ENCODE measurements around the gene RABAC1.
"Not testable (repeated sequence)": the region's sequence is repeated elsewhere in the genome, so short reads cannot be mapped to it uniquely, and the experiment has no call there.

The RABAC1 gene

GRCh38 chr19:41994994-41995958 lies 36.2 kb upstream of the RABAC1 start:
- no peak for TF ChIP-seq CTCF (IDR thresholded peaks at IDR 0.05; ENCODE audit: control insufficient read depth, insufficient read depth, low read depth, low read length, missing control alignments)
- no peak overlapping the region for H3K4me3 ChIP-seq (ENCODE audit: control insufficient read depth, low read depth, low read length)
- DNase-seq (ENCODE audit: low read depth) = no peak

- no peak overlapping the region for H3K4me3 ChIP-seq (ENCODE audit: control insufficient read depth, low read depth, low read length)
- no peak for TF ChIP-seq CTCF (IDR thresholded peaks at IDR 0.05; ENCODE audit: control insufficient read depth, insufficient read depth, low read depth, low read length, missing control alignments)
Observed at GRCh38 chr19:41994521-41994971, 35.4 kb upstream of the RABAC1 start.

GRCh38 chr19:41993612-41994483 lies 34.7 kb upstream of the RABAC1 start, which contains the start of gene ATP1A3:
Gene ATP1A3 (minus strand): TSS chr19:41994230. CDS start chr19:41994076, 154 bp downstream.
- H3K4me3 ChIP-seq (ENCODE audit: control insufficient read depth, low read depth, low read length) = peak within 1 kb of the TSS; percentile 29
- DNase-seq (ENCODE audit: low read depth) = no peak
- no peak for TF ChIP-seq CTCF (IDR thresholded peaks at IDR 0.05; ENCODE audit: control insufficient read depth, insufficient read depth, low read depth, low read length, missing control alignments)

More at GRCh38 chr19:41994521-41994971, 35.4 kb upstream of the RABAC1 start:
- no peak for DNase-seq (ENCODE audit: low read depth)

- not testable (repeated sequence) for DNase-seq (ENCODE audit: low read depth); H3K4me3 ChIP-seq (ENCODE audit: control insufficient read depth, low read depth, low read length)
Observed at GRCh38 chr19:41991925-41992569, 32.9 kb upstream of the RABAC1 start.

- H3K4me3 ChIP-seq (ENCODE audit: control insufficient read depth, low read depth, low read length) = no peak overlapping the region
- no peak for DNase-seq (ENCODE audit: low read depth)
- TF ChIP-seq CTCF (IDR thresholded peaks at IDR 0.05; ENCODE audit: control insufficient read depth, insufficient read depth, low read depth, low read length, missing control alignments) = no peak
Observed at GRCh38 chr19:41991025-41991424, 31.9 kb upstream of the RABAC1 start.

- no peak for TF ChIP-seq CTCF (IDR thresholded peaks at IDR 0.05; ENCODE audit: control insufficient read depth, insufficient read depth, low read depth, low read length, missing control alignments)
- no peak for DNase-seq (ENCODE audit: low read depth)
- no peak overlapping the region for H3K4me3 ChIP-seq (ENCODE audit: control insufficient read depth, low read depth, low read length)
Observed at GRCh38 chr19:41990615-41991014, 31.5 kb upstream of the RABAC1 start.
